ENCODE results near the gene PIGX.

Gene PIGX

DNA sequence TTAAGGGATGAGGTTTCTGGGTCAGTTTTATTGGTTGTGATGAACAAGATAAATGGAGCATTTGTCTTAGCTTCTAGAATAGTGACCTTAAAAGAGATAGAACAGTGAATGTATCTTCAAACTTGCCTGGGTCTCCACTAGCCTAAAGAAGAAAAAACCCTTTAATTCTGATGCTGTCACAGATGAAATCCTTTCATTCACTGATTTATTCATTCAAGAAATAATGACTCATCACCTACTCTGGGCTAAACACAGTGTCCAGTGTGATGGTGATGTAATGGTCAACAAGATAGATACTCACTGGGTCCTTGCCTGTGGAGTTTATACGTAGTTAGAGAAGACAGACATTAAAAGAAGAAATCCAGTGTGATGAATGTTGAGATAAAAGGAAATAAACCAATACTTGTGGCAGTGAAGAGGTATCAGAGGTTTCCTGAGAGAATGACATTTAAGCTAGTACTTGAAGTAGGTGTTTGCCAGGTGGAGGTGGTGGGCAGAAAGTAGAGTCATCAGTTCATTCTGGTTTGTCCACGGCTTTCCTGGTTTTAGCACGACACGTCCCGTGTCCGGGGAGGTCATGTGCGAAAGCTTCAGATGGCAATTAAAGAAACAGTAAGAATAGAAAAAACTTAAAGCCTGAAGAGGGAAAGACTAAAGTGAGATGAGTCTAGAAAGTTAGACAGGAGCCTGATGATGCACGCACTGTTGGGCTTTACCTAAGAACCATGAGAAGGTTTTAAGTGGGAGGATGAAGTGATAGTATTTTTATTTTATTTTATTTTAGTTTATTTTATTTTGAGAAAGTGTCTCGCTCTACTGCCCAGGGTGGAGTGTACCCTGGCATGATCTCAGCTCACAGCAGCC lies 45.9 kb downstream of the PIGX start:
- peak; percentile 93 for DNase-seq (ENCODE audit: low read depth)

- DNase-seq (ENCODE audit: low read depth) = no peak
Measured at GRCh38 chr3:196763179-196763578, 51.0 kb downstream of the PIGX start.

- DNase-seq (ENCODE audit: low read depth) = no peak
Measured at GRCh38 chr3:196765454-196765853, 53.3 kb downstream of the PIGX start.

DNA sequence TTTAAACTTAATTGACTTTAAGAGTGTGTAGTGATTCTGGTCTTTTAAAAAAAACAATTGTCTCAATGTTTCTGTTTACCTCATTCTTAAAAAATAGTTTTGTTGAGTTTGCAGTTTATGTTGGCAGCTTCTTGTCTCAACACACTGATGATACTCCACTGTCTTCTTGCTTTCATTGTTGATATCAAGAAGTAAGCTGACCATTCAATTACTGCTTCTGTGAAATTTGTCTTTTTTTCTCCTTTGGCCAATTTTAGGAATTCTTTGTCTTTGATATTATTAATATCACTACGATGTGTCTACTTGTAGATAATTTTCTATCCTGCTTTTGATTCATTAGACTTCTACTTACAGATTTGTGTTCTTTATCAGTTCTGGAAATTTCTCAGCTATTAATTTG lies 58.9 kb downstream of the PIGX start:
- no peak for DNase-seq (ENCODE audit: low read depth)

DNA sequence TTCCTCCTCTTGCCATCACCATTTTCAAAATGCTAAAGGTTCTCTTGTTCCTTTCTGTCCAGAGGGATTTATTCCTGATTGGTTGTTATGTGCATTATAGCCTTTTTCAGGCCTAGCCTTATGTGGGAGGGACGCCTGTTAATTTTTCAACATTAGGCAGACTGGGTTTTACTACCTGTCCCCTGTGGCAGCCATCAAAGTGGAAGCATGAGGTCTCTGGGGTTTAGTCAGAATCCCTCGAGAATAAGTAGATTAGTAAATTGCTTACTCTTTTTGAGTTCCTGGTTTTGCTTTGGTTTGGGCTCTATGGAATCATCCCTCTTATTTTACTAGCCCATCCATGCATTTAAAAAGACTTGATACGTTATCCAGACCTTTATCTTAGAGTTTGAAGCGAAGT lies 59.9 kb downstream of the PIGX start:
- DNase-seq (ENCODE audit: low read depth) = no peak

DNA sequence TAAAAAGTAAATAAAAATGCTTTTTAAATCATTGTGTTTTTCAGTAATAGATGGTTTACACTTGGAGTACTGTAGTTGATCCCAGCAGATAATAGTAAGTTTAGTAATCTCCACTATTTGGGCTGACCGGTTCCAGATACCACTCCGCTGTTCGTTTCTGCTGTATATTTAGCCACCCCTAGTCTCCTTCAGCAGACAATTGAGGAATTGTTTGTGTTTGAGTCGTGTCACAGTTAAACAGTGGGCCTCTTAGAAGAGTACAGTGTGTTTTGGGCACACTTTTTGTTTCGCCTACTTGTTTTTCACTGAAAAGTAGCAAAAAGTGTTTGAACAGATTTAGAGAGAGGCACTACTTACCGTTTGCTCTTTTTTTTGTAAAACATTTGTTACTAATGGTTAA lies 60.7 kb downstream of the PIGX start:
- DNase-seq (ENCODE audit: low read depth) = no peak

DNA sequence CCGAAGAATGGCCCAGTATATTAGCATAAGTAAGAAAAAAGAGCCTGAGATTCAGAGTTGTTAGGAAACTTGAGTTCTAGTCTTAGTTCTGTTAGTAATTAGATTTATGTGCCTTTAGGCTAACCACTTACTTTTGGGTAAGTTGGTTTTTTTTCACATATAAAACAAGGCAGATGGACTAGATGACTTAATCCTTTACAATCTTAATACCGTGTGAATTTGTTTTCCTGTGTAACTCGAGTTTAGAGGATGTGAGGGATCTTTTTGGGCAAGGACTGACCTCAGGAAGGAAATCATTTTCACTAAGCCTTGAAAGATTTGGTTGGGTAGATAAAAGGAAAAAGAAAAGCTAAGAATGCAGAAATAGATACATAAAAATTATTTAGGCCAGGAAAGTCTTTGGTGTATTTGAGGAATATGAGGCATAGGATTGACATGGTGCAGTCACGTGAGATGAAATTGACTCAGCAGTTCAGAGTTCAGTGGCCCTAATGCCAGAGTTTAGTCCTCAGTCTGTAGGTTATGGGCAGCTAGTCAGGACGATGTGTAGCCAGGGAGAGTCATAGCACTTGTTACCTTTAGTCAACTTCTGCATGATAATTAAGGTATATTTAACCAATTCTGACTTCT lies 62.1 kb downstream of the PIGX start:
- DNase-seq (ENCODE audit: low read depth) = peak; percentile 46

DNA sequence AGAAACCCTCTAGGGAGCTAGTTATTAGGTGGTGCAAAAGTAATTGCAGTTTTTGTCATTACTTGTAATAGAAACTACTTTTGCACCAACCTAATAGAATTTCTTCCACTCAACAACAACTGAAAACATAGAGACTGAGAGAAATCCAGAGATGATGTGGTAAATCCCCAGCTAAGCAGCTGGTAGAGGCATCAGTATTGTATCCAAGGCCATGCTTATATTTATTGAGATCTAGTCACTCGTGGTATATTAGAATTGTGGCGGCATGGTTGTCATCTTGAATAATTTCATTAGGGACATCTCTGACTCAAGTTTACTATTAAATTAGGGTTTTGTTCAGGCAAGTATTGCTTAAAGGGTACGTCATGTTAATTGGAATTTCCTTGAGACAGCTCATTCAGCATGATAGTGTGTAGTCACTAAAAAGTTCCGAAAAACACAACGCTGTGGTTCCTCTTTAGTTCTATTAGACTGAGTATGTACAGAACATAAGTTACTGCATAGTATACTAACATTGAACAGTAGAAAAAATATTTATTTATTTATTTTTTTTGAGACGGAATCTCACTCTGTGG lies 62.8 kb downstream of the PIGX start:
- DNase-seq (ENCODE audit: low read depth) = peak; percentile 53

GRCh38 chr3:196775938-196776337 lies 63.8 kb downstream of the PIGX start:
- no peak for DNase-seq (ENCODE audit: low read depth)

DNA sequence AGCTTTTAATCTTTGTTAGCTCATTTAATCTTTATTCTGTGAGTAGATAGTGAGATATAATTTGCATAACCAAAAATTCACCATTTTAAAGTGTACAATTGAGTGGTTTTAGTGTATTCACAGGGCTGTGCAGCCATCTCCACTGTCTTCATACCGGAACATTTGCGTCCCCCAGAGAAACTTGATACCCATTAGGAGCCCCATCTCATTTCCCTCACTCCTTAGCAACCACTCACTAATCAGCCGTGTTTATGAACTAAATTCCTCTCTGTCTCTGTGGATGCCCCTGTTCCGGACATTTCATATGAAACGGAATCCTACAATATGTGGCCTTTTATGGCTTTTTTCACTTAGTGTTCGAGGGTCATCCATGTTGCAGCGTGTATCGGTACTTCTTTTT lies 65.7 kb downstream of the PIGX start:
- no peak for DNase-seq (ENCODE audit: low read depth)

DNA sequence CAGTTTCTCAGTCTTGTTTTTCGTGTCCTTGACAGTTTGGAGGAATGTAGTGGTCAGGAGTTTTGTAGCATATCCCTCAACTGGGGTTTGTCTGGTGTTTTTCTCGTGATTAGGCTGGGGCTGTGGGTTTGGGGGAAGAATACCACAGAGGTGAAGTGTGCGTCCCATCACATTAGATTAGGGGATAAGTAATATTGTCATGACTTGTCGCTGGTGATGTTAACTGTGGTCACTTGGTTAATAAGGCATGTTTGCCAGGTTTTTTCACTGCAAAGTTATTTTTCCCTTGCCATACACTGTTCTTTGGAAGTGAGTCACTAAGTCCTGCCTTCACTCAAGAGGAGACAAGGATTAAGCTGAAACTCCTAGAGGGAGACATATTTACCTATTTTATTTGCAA lies 66.6 kb downstream of the PIGX start:
- peak; percentile 81 for DNase-seq (ENCODE audit: low read depth)

DNA sequence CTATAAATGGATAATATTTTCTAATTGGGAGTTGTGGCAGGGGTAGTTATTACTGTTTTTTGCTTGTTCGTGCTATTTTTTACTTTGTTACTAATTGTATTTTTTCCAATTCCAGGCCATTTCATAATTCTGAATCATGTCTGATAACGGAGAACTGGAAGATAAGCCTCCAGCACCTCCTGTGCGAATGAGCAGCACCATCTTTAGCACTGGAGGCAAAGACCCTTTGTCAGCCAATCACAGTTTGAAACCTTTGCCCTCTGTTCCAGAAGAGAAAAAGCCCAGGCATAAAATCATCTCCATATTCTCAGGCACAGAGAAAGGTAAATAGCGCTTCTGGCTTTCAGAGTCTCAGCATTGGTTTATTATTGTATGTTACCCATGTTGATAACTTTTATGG lies 70.3 kb downstream of the PIGX start:
- DNase-seq (ENCODE audit: low read depth) = no peak

Measured in iris pigment epithelial cell (primary cell).